Mesodermal cell (in vitro differentiated cells): ENCODE results near the gene LTBP2. TPM values are rescaled to one million over a fixed set of nuclear protein-coding genes. Genes with fewer than 3 reads are reported as not detected.

Experiments
- H3K27ac ChIP-seq: 2 replicates; pipeline ENCODE4 v1.7.0; 2013; ENCODE audit warnings: mild to moderate bottlenecking, low read depth, low read length, moderate library complexity; ENCODE audit not compliant: severe bottlenecking
- H3K36me3 ChIP-seq: 2 replicates; pipeline ENCODE4 v1.7.1; 2013; ENCODE audit warnings: mild to moderate bottlenecking, low read length, moderate library complexity; ENCODE audit not compliant: control insufficient read depth, insufficient read depth
- H3K4me1 ChIP-seq: one replicate; pipeline ENCODE4 v1.7.1; 2013; ENCODE audit warnings: mild to moderate bottlenecking, low read length; ENCODE audit not compliant: insufficient read depth, control insufficient read depth, poor library complexity, severe bottlenecking
- H3K4me3 ChIP-seq: 2 replicates; pipeline ENCODE4 v1.7.0; 2013; ENCODE audit warnings: low read length, control low read depth, mild to moderate bottlenecking; ENCODE audit not compliant: insufficient read depth, poor library complexity, severe bottlenecking; ENCODE audit errors: extremely low read depth
- H3K9me3 ChIP-seq: 2 replicates; pipeline ENCODE4 v1.7.1; 2013; ENCODE audit warnings: mild to moderate bottlenecking, low read length, moderate library complexity; ENCODE audit not compliant: control insufficient read depth
- WGBS, 2 experiments: methylation state at CpG; one replicate each; pipeline ENCODE4 v1.1.5; 2013; ENCODE audit warnings: missing lambda C conversion rate in 2 of 2; ENCODE audit not compliant: insufficient coverage in 2 of 2; 5-methylcytosine and 5-hydroxymethylcytosine counted together
- polyA plus RNA-seq, 2 experiments: library from polyadenylated mRNA; stranded (reverse); fragments of 50-300 nt; gene quantifications; one replicate each; pipeline ENCODE4 v1.2.3, GENCODE V29; 2013

The LTBP2 gene
- 29.7 TPM for polyA plus RNA-seq (2013, experiment 1 of 2)
- 26.6 TPM for polyA plus RNA-seq (2013, experiment 2 of 2)

GRCh38 chr14:74611650-74612349, at the start of gene LTBP2:
Gene LTBP2, minus strand, starts transcription at chr14:74612237. Its CDS starts 293 bp downstream, at chr14:74611944.
- peaks cover 2% of the 10 kb centered on the region for H3K36me3 ChIP-seq
- H3K9me3 ChIP-seq: no peaks in the 10 kb centered on the region
- H3K4me1 ChIP-seq: peaks cover 28% of the 10 kb centered on the region
- WGBS, 2 experiments: 3% methylated on average over 59 to 70 of the region's 70 CpGs
- no peak within 1 kb of the TSS for H3K27ac ChIP-seq
- H3K4me3 ChIP-seq: peak within 1 kb of the TSS; percentile 62

DNA sequence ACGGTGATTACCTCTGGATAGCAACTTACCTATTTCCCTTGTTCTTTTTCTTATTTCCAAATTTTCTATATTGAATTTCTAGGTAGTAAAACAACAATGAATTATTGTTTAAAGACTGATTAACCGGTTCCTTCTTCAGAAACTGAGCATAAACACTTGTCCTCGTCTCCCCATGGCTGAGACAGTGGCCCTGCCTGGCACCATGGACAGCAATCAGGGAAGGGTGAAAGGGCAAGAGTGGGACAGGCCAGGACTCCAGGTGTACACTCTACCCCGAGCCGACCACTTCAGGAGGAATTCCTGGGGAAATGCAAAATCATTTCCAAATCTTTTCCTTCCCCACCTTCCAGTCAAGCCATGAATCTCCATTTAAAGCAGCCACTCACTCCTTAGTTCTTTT, 48.8 kb upstream of the LTBP2 start:
- H3K4me1 ChIP-seq: peaks cover 13% of the 10 kb centered on the region
- no peaks in the 10 kb centered on the region for H3K9me3 ChIP-seq
- peaks cover 68% of the 10 kb centered on the region for H3K36me3 ChIP-seq
- no peak overlapping the region for H3K4me3 ChIP-seq
- WGBS, 2 experiments: 83 to 84% methylated on average over 2 to 4 of the region's 5 CpGs
- no peak overlapping the region for H3K27ac ChIP-seq

DNA sequence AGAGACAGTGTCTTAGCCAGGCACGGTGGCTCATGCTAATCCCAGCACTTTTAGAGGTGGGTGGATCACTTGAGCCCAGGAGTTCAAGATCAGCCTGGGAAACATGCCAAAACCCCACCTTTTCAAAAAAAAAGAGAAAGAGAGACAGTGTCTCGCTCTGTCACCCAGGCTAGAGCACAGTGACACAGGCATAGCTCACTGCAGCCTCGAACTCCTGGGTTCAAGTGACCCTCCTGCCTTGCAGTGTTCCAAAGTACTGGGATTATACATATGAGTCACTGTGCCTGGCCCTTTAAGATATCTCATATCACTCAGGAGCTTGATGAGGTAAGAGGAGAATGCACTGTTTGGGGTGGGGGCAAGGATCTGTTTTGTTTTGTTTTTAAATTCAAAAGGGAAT, 48.1 kb upstream of the LTBP2 start:
- Histone ChIP-seq H3K9me3 (no peaks in the 10 kb centered on the region), H3K4me1 (peaks cover 19% of the 10 kb centered on the region), H3K4me3 (no peak overlapping the region), H3K36me3 (peaks cover 65% of the 10 kb centered on the region), H3K27ac (no peak overlapping the region)
- 78 to 82% methylated on average over 1 to 2 of the region's 3 CpGs for WGBS, 2 experiments

GRCh38 chr14:74658535-74659131, 46.6 kb upstream of the LTBP2 start:
- peaks cover 23% of the 10 kb centered on the region for H3K4me1 ChIP-seq
- WGBS, 2 experiments: no CpG with 5 or more reads among the region's 1 CpG
- H3K27ac ChIP-seq: no peak overlapping the region
- no peak overlapping the region for H3K4me3 ChIP-seq
- H3K9me3 ChIP-seq: no peaks in the 10 kb centered on the region
- peaks cover 49% of the 10 kb centered on the region for H3K36me3 ChIP-seq

DNA sequence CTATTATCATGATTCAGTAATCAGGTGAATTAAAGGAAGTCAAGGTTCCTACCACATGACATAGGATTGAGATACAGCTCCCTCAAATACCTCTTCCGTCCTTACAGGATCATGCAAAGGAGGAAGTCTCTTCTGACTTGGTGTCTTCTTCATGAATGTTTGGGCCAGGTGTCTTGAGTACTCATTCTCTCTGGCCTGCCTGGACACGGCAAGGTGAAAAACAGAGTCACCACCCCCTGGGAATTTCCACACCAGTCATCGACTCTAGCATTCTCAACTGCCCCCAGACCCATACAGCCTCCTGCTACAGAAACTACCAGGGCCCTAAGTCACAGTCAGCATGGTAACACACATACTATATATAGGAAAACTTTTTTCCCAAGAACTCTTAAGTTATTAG, 44.9 kb upstream of the LTBP2 start:
- peaks cover 36% of the 10 kb centered on the region for H3K36me3 ChIP-seq
- WGBS, 2 experiments: 86 to 100% methylated on average over 1 of the region's 3 CpGs
- H3K4me1 ChIP-seq: peaks cover 23% of the 10 kb centered on the region
- H3K9me3 ChIP-seq: no peaks in the 10 kb centered on the region
- no peak overlapping the region for H3K27ac ChIP-seq
- no peak overlapping the region for H3K4me3 ChIP-seq

DNA sequence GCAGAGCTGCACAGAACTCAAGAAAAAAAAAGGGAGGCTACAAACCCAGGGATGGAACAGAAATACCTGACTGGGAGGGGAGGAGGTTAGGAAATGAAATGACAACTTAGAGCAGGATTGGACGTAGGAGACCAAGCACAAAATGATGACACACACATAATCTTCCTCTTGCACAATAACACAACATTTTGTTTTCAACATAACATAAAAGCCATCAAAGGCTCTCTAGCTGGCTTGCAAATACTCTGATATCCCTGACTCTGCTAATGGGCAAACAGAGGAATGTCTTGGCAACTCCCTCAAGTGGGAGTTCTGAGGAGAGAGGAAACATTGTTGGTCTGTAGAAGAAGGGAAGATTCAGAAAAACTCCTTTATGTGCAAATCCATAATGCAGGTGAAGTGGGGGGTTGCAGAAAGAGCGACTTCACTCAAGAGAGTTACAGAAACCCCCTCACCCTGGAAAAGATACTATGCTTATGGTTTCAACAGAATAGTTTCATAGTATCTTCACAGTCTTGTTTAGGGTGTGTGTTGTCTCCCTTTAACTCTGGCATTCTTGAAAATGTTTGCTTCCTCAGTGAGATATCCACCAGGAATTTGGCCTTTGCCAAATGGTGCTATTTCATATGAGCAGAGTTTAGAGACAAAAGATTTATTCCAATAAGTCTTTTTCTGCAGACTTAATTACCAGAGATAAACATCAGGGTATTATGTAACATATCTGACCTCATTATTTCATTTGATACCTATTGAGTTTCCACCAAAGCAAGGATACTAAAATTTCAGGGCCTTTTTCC, 43.8 kb upstream of the LTBP2 start:
- Histone ChIP-seq H3K9me3 (no peaks in the 10 kb centered on the region), H3K27ac (peak overlapping the region; percentile 26), H3K4me3 (no peak overlapping the region), H3K36me3 (peaks cover 28% of the 10 kb centered on the region), H3K4me1 (peaks cover 23% of the 10 kb centered on the region)
- WGBS, 2 experiments: no CpG with 5 or more reads among the region's 2 CpGs

DNA sequence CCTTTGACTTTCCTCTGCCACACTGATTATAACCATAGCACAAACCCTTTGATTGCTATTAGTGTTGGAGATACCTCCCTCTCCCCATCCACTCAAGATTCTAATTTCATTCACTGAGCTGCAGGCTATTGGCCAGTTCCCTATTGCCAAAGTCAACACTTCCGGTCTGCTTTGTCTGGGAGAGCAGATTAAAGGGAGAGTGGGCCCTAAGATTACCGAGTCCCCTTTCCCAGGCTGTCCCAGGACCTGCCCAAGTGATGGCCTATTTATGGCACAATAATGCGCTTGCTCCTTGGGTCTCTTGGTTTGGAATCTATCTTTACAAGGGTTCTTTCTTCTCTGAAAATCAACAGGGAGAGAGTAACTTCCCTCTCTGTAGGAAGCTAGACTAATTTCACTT, 42.9 kb upstream of the LTBP2 start:
- Histone ChIP-seq H3K36me3 (peaks cover 23% of the 10 kb centered on the region), H3K4me3 (no peak overlapping the region), H3K9me3 (no peaks in the 10 kb centered on the region), H3K4me1 (peaks cover 26% of the 10 kb centered on the region), H3K27ac (no peak overlapping the region)
- 93 to 100% methylated on average over 3 of the region's 3 CpGs for WGBS, 2 experiments

DNA sequence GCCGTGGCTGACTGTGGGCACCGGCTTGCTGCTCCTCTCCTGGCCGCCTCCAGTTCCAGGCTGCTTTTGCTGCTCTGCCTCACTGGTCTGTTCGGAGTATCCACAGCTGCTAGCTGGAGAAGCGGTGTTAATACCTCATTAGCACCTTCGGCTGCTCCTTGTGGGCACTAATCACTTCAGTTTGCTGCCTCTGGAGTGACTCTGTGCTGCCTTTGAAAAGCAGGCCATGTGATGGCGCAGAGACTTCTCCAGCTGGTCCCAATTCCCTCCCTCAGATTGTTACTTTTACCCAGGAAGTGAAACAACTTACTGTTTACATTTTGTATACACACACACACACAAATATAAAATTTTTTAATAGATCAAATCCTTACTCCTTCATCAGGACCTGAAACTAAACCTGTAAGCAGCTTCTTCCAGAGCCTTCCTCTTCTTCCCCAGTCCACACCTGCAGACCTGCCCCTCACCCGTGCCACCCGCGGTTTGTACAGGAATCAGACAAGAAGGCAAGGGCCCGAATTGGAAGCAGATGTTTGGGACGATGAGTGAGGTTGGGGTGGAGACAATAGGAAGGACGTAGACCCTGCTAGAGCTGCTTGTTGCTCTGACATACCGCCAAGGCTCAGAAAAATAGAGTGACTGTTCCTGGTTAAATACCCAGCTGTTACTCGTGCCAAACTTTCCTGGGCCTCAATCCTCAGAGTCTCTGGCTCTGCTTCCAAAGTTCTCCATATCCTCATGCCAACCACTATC, 41.5 kb upstream of the LTBP2 start:
- Histone ChIP-seq H3K36me3 (peaks cover 13% of the 10 kb centered on the region), H3K9me3 (no peaks in the 10 kb centered on the region), H3K4me1 (peaks cover 29% of the 10 kb centered on the region), H3K27ac (no peak overlapping the region), H3K4me3 (no peak overlapping the region)
- WGBS, 2 experiments: 85 to 91% methylated on average over 9 to 13 of the region's 15 CpGs

DNA sequence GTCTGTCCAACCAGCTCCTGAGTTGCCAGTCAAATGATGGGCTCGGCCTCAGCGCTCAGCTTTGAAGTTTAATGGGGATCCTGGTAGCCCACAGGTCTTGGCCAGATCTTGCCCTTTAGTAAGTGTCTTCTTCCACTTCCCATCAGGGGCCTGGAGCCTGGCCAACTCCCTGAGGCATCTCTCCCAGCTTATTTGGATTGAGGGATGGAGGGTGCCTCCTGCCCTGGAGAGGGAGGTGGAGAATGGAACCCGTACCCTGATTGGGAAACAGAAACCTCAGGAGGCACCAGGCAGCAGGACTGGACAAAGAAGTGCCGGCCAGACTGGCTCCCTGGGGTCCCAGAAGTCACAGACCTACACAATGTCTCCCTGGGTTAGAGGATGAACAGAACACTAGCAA, 40.5 kb upstream of the LTBP2 start:
- peaks cover 13% of the 10 kb centered on the region for H3K36me3 ChIP-seq
- no peak overlapping the region for H3K4me3 ChIP-seq
- H3K27ac ChIP-seq: no peak overlapping the region
- peaks cover 35% of the 10 kb centered on the region for H3K4me1 ChIP-seq
- H3K9me3 ChIP-seq: no peaks in the 10 kb centered on the region
- WGBS, 2 experiments: 66 to 81% methylated on average over 4 of the region's 4 CpGs

GRCh38 chr14:74650927-74651686, 39.1 kb upstream of the LTBP2 start:
- H3K9me3 ChIP-seq: no peaks in the 10 kb centered on the region
- H3K4me1 ChIP-seq: peaks cover 26% of the 10 kb centered on the region
- H3K4me3 ChIP-seq: no peak overlapping the region
- WGBS, 2 experiments: 86 to 91% methylated on average over 1 of the region's 1 CpG
- peaks cover 3% of the 10 kb centered on the region for H3K36me3 ChIP-seq
- H3K27ac ChIP-seq: no peak overlapping the region
